IMR-90 (cell line): ENCODE results near the gene NRF1. TPM values are rescaled to one million over a fixed set of nuclear protein-coding genes. Genes with fewer than 3 reads are reported as not detected.

Source experiments
- ATAC-seq: fragments of 200-7000 bp; cut with Tn5 transposase; 2 replicates; pipeline ENCODE4 v1.9.1; 2020; ENCODE audit warnings: low read depth, mild to moderate bottlenecking, moderate library complexity
- BruUV-seq: library from RNA; stranded (reverse); fragments of 400-500 nt; replicated peaks from 2 replicates; lab custom pipeline; 2021; lab: Mats Ljungman, UMichigan
- CTCF ChIA-PET: fragments of 300-600 bp; formaldehyde crosslinking; extraction: SDS; loops from one replicate; lab custom pipeline; 2021; ENCODE audit warnings: antibody characterized with exemption; lab: Yijun Ruan, JAX
- POLR2A ChIA-PET: fragments of 300-600 bp; sonication (Branson Sonifier 250); formaldehyde crosslinking; loops from one replicate; lab custom pipeline; 2022; ENCODE audit warnings: antibody characterized with exemption; ENCODE audit not compliant: unreplicated experiment; lab: Charles Lee
- DNase-seq: peaks from one replicate; pipeline ENCODE4 v3.0.0; 2013
- H2AFZ ChIP-seq: replicated peaks from 2 replicates; pipeline ENCODE3; 2013; ENCODE audit warnings: low read length, mild to moderate bottlenecking; ENCODE audit not compliant: poor library complexity
- H2AK5ac ChIP-seq: 2 replicates; pipeline ENCODE4 v1.6.1; 2013; ENCODE audit warnings: low read depth, low read length, inconsistent platforms
- H2AK9ac ChIP-seq: replicated peaks from 2 replicates; pipeline ENCODE3; 2013; ENCODE audit warnings: mild to moderate bottlenecking, low read depth, low read length, moderate library complexity; ENCODE audit not compliant: poor library complexity
- H2BK120ac ChIP-seq: 2 replicates; pipeline ENCODE4 v1.6.1; 2013; ENCODE audit warnings: low read depth, low read length, inconsistent platforms
- H2BK15ac ChIP-seq: 3 replicates; pipeline ENCODE4 v1.6.1; 2013; ENCODE audit warnings: low read depth, low read length, inconsistent platforms
- H2BK20ac ChIP-seq: 2 replicates; pipeline ENCODE4 v1.6.1; 2013; ENCODE audit warnings: low read depth, mild to moderate bottlenecking, inconsistent platforms, low read length, moderate library complexity
- H2BK5ac ChIP-seq: 2 replicates; pipeline ENCODE4 v1.6.1; 2013; ENCODE audit warnings: mild to moderate bottlenecking, low read depth, low read length, inconsistent platforms; ENCODE audit not compliant: poor library complexity, severe bottlenecking
- H3K14ac ChIP-seq: replicated peaks from 2 replicates; pipeline ENCODE4 v1.6.1; 2013; ENCODE audit warnings: low read depth, low read length, inconsistent platforms
- H3K18ac ChIP-seq: 2 replicates; pipeline ENCODE4 v1.6.1; 2013; ENCODE audit warnings: low read depth, low read length, control low read depth
- H3K23ac ChIP-seq: 2 replicates; pipeline ENCODE4 v1.6.1; 2013; ENCODE audit warnings: low read depth, low read length, inconsistent platforms
- H3K27ac ChIP-seq: 2 replicates; pipeline ENCODE4 v1.5.1; 2013; ENCODE audit warnings: mild to moderate bottlenecking, control low read depth, low read length; ENCODE audit not compliant: insufficient read depth
- H3K27me3 ChIP-seq: 2 replicates; pipeline ENCODE4 v1.6.1; 2013; ENCODE audit warnings: low read length; ENCODE audit not compliant: control insufficient read depth, insufficient read depth
- H3K36me3 ChIP-seq: 2 replicates; pipeline ENCODE4 v1.6.1; 2013; ENCODE audit warnings: low read length, mixed read lengths; ENCODE audit not compliant: control insufficient read depth, insufficient read depth
- H3K4ac ChIP-seq: 2 replicates; pipeline ENCODE4 v1.6.1; 2013; ENCODE audit warnings: low read depth, low read length, inconsistent platforms
- H3K4me1 ChIP-seq: 2 replicates; pipeline ENCODE4 v1.6.1; 2013; ENCODE audit warnings: low read length, mixed read lengths; ENCODE audit not compliant: control insufficient read depth, insufficient read depth
- H3K4me2 ChIP-seq: 2 replicates; pipeline ENCODE4 v1.6.1; 2013; ENCODE audit warnings: low read depth, mild to moderate bottlenecking, control low read depth, low read length, moderate library complexity
- H3K4me3 ChIP-seq: 2 replicates; pipeline ENCODE4 v1.5.1; 2013; ENCODE audit warnings: low read depth, mild to moderate bottlenecking, control low read depth, low read length, moderate library complexity; ENCODE audit not compliant: insufficient read depth
- H3K56ac ChIP-seq: 2 replicates; pipeline ENCODE4 v1.6.1; 2013; ENCODE audit warnings: low read length, inconsistent platforms; ENCODE audit not compliant: insufficient read depth; ENCODE audit errors: extremely low read depth
- H3K79me1 ChIP-seq, 2 experiments: 2 replicates each; pipeline ENCODE4 v1.6.1; 2013; ENCODE audit warnings: low read length in 2 of 2, inconsistent platforms in 1 of 2, low read depth in 1 of 2
- H3K9ac ChIP-seq: 2 replicates; pipeline ENCODE4 v1.6.1; 2013; ENCODE audit warnings: low read depth, low read length, control low read depth
- H3K9me1 ChIP-seq: 2 replicates; pipeline ENCODE4 v1.6.1; 2013; ENCODE audit warnings: low read length, inconsistent platforms; ENCODE audit not compliant: insufficient read depth
- H3K9me3 ChIP-seq: 2 replicates; pipeline ENCODE4 v1.6.1; 2013; ENCODE audit warnings: low read length; ENCODE audit not compliant: control insufficient read depth, insufficient read depth
- H4K20me1 ChIP-seq: 2 replicates; pipeline ENCODE4 v1.6.1; 2013; ENCODE audit warnings: low read length, inconsistent platforms; ENCODE audit not compliant: insufficient read depth
- H4K5ac ChIP-seq: 2 replicates; pipeline ENCODE4 v1.6.1; 2013; ENCODE audit warnings: mild to moderate bottlenecking, low read depth, low read length, control low read depth
- H4K8ac ChIP-seq, 2 experiments: 2 replicates each; pipeline ENCODE4 v1.6.1; 2013; ENCODE audit warnings: low read depth in 2 of 2, low read length in 2 of 2, control low read depth in 1 of 2, inconsistent platforms in 1 of 2
- H4K91ac ChIP-seq: 2 replicates; pipeline ENCODE4 v1.6.1; 2013; ENCODE audit warnings: low read depth, low read length, inconsistent platforms; ENCODE audit not compliant: insufficient read depth
- CHD1 ChIP-seq: IDR thresholded peaks from 2 replicates; pipeline ENCODE4 v1.6.1; 2012; ENCODE audit warnings: low read depth, low read length, improper control_type of control experiment
- MAFK ChIP-seq: IDR thresholded peaks from 2 replicates; pipeline ENCODE4 v1.6.1; 2012; ENCODE audit warnings: low read depth, low read length, improper control_type of control experiment
- POLR2A ChIP-seq: IDR thresholded peaks from 2 replicates; pipeline ENCODE4 v1.6.1; 2012; ENCODE audit warnings: mild to moderate bottlenecking, low read depth, low read length
- RFX5 ChIP-seq: IDR thresholded peaks from 2 replicates; pipeline ENCODE4 v1.8.0; 2012; ENCODE audit warnings: low read depth, mild to moderate bottlenecking, low read length, moderate library complexity
- WGBS, 2 experiments: methylation state at CpG; one replicate each; pipeline versions ENCODE4 v1.1.5 to v1.1.7; 2013; ENCODE audit warnings: missing lambda C conversion rate in 2 of 2; ENCODE audit not compliant: insufficient read length in 1 of 2; ENCODE audit errors: extremely low coverage in 2 of 2; 5-methylcytosine and 5-hydroxymethylcytosine counted together
- dilution Hi-C: fragments of 300-500 bp; cut with HindIII; formaldehyde crosslinking; loops from one replicate; pipeline ENCODE4 v1.14.3; 2018; ENCODE audit warnings: low sequenced_read_pairs; ENCODE audit not compliant: unreplicated experiment
- in situ Hi-C: fragments of 300-500 bp; cut with MboI; formaldehyde crosslinking; loops from 3 replicates; pipeline ENCODE4 v1.14.3; 2019; ENCODE audit warnings: low sequenced_read_pairs, inconsistent platforms, mixed read lengths
- intact Hi-C: fragments of 100-400 bp; cut with micrococcal nuclease; formaldehyde crosslinking; loops from 2 replicates; pipeline ENCODE4 v1.10.0; 2022
- polyA plus RNA-seq, 3 experiments: library from polyadenylated mRNA; depleted of rRNA; stranded (reverse); fragments of >200 nt; gene quantifications; 2 replicates each; pipeline ENCODE4 v1.2.3, GENCODE V29; 2012; ENCODE audit warnings: low replicate concordance in 1 of 3
- total RNA-seq: library from RNA; depleted of rRNA; stranded (reverse); fragments of >200 nt; gene quantifications from 2 replicates; pipeline ENCODE4 v1.2.3, GENCODE V29; 2012
- TF ChIP-seq, protein P1 (sequence below): fragments of 150-350 bp; IDR thresholded peaks from 2 replicates; pipeline ENCODE4 v1.6.1; 2016; ENCODE audit warnings: low read depth, mild to moderate bottlenecking, low read length, moderate library complexity, borderline replicate concordance

NRF1 gene
- total and polyA plus RNA-seq, 2 of the 4 experiments (the other 2 are of a cell fraction) = 11.4 to 15.8 TPM

DNA sequence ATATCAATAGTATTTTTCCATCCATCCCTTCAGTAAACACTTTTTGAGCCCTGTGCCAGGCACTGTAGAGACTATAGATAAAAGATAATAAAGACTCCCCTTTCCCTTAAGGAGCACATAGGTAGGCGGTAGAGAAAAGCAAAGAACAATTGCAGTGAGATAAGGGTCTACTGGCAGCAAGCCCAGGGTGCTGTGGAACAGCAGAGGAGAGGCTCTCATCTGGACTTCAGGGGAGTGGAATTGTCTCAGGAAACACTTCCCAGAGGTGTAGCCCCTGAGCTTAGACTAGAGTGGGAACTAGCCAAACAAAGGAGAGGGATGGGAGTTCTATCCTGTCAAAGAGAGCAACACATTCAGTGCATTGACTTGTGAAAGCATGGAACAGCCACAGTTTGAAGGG is 102.0 kb downstream of the NRF1 start:
- Histone ChIP-seq H3K27ac (no peak overlapping the region), H3K9me3 (no peaks in the 10 kb centered on the region), H2AK9ac (no peak overlapping the region), H3K4ac (no peak overlapping the region), H3K14ac (no peak overlapping the region), H3K79me1 (no peaks in the 10 kb centered on the region; a peak in 1 of 4 replicates), H3K23ac (no peak overlapping the region), H2AFZ (no peak overlapping the region), H3K18ac (no peak overlapping the region), H4K91ac (no peak overlapping the region), H2BK20ac (no peak overlapping the region), H2AK5ac (no peak overlapping the region), H2BK15ac (no peak overlapping the region), H2BK5ac (no peak overlapping the region), H2BK120ac (no peak overlapping the region), H3K27me3 (no peaks in the 10 kb centered on the region), H3K56ac (no peak overlapping the region), H3K4me3 (no peak overlapping the region), H4K20me1 (no peaks in the 10 kb centered on the region; the same call in 1 of the 2 replicates), H3K36me3 (peaks cover 33% of the 10 kb centered on the region), H3K4me2 (no peak overlapping the region), H3K9ac (no peak overlapping the region), H3K9me1 (peaks cover 12% of the 10 kb centered on the region; the same call in 1 of the 2 replicates), H4K5ac (no peak overlapping the region), H3K4me1 (0 out of 2 replicates have a peak, but pooled peaks cover 2% of the 10 kb centered on the region), H4K8ac (no peak overlapping the region)
- no peak for ATAC-seq
- dilution Hi-C loops = no loop called here
- BruUV-seq = no TSS peak
- in situ Hi-C loops = no loop called here
- TF ChIP-seq MAFK = no peak
- TF ChIP-seq RFX5 = no peak
- TF ChIP-seq POLR2A = no peak
- TF ChIP-seq, protein P1, sequence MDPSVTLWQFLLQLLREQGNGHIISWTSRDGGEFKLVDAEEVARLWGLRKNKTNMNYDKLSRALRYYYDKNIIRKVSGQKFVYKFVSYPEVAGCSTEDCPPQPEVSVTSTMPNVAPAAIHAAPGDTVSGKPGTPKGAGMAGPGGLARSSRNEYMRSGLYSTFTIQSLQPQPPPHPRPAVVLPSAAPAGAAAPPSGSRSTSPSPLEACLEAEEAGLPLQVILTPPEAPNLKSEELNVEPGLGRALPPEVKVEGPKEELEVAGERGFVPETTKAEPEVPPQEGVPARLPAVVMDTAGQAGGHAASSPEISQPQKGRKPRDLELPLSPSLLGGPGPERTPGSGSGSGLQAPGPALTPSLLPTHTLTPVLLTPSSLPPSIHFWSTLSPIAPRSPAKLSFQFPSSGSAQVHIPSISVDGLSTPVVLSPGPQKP = no peak
- no peak for TF ChIP-seq CHD1
- no peak for DNase-seq
- CTCF ChIA-PET = no interaction called here
- intact Hi-C loops = no loop called here
- no CpG with 5 or more reads among the region's 1 CpG for WGBS, 2 experiments
- POLR2A ChIA-PET = no interaction called here
